PC-9 (cell line): ENCODE data around the gene KCNT2. TPM values are rescaled to one million over a fixed set of nuclear protein-coding genes. Genes with fewer than 3 reads are reported as not detected.

ENCODE experiments used
- BruUV-seq: library from RNA; stranded (reverse); fragments of 400-500 nt; replicated peaks from 2 replicates; lab custom pipeline; 2021; lab: Mats Ljungman, UMichigan
- CTCF ChIA-PET: fragments of 300-600 bp; sonication (Branson Sonifier 250); formaldehyde crosslinking; loops from one replicate; lab custom pipeline; 2022; ENCODE audit warnings: antibody characterized with exemption; lab: Charles Lee
- POLR2A ChIA-PET: fragments of 300-600 bp; sonication (Branson Sonifier 250); formaldehyde crosslinking; loops from one replicate; lab custom pipeline; 2022; ENCODE audit warnings: antibody characterized with exemption; ENCODE audit not compliant: unreplicated experiment; lab: Charles Lee
- DNase-seq, 2 experiments: peaks; one replicate each; pipeline versions ENCODE4 v3.0.0 to v3.0.0-alpha.2; 2015 to 2022; ENCODE audit warnings: mixed read lengths in 1 of 2
- H2AFZ ChIP-seq: fragments of 200-600 bp; sonication (generic); 2 replicates; pipeline ENCODE4 v1.8.1; 2017; ENCODE audit warnings: antibody characterized with exemption
- H3F3A ChIP-seq: fragments of 200-600 bp; sonication (generic); 2 replicates; pipeline ENCODE4 v1.8.1; 2017; ENCODE audit warnings: antibody characterized with exemption, mild to moderate bottlenecking, low read depth; ENCODE audit not compliant: insufficient read depth
- H3K27ac ChIP-seq: fragments of 200-600 bp; sonication (generic); 2 replicates; pipeline ENCODE4 v1.6.1; 2016; ENCODE audit warnings: mixed run types
- H3K27me3 ChIP-seq: fragments of 200-600 bp; sonication (generic); 2 replicates; pipeline ENCODE4 v1.6.1; 2016; ENCODE audit warnings: low read depth, mixed run types; ENCODE audit not compliant: insufficient read depth
- H3K36me3 ChIP-seq: fragments of 200-600 bp; sonication (generic); 2 replicates; pipeline ENCODE4 v1.6.1; 2016; ENCODE audit warnings: low read depth, mixed run types
- H3K4me1 ChIP-seq: fragments of 200-600 bp; sonication (generic); replicated peaks from 2 replicates; pipeline ENCODE4 v1.6.1; 2016; ENCODE audit warnings: mixed run types; ENCODE audit not compliant: insufficient read depth
- H3K4me2 ChIP-seq: fragments of 200-600 bp; sonication (generic); 2 replicates; pipeline ENCODE4 v1.6.1; 2017; ENCODE audit warnings: mixed run types
- H3K4me3 ChIP-seq: fragments of 200-600 bp; sonication (generic); 2 replicates; pipeline ENCODE4 v1.6.1; 2016; ENCODE audit warnings: mixed run types
- H3K79me2 ChIP-seq: fragments of 200-600 bp; sonication (generic); 2 replicates; pipeline ENCODE4 v1.6.1; 2017; ENCODE audit warnings: low read depth, mixed run types
- H3K9me2 ChIP-seq: fragments of 200-600 bp; sonication (generic); 2 replicates; pipeline ENCODE4 v1.8.1; 2017; ENCODE audit warnings: mild to moderate bottlenecking; ENCODE audit not compliant: insufficient read depth
- H3K9me3 ChIP-seq: fragments of 200-600 bp; sonication (generic); 2 replicates; pipeline ENCODE4 v1.8.1; 2016; ENCODE audit warnings: low read depth; ENCODE audit not compliant: insufficient read depth
- H4K20me1 ChIP-seq: fragments of 200-600 bp; sonication (generic); 2 replicates; pipeline ENCODE4 v1.8.1; 2017; ENCODE audit not compliant: insufficient read depth
- CTCF ChIP-seq: fragments of 200-600 bp; sonication (generic); conservative IDR thresholded peaks from 2 replicates; pipeline ENCODE4 v1.6.1; 2017; ENCODE audit warnings: mixed run types, antibody characterized with exemption, mild to moderate bottlenecking, moderate library complexity
- EZH2 ChIP-seq: fragments of 200-600 bp; sonication (generic); IDR thresholded peaks from 2 replicates; pipeline ENCODE4 v1.8.0; 2017; ENCODE audit warnings: antibody characterized with exemption, low read depth
- intact Hi-C: fragments of 100-400 bp; cut with micrococcal nuclease; formaldehyde crosslinking; loops from one replicate; pipeline ENCODE4 v1.10.0; 2022; ENCODE audit not compliant: unreplicated experiment
- total RNA-seq: library from RNA; stranded (reverse); gene quantifications from 2 replicates; pipeline ENCODE4 v1.2.3, GENCODE V29; 2021

Gene KCNT2
- total RNA-seq, 1 experiment from 2014 or later = 0.90 TPM

- Histone ChIP-seq H3K36me3 (no peaks in the 10 kb centered on the region), H4K20me1 (no peaks in the 10 kb centered on the region), H3K27ac (no peak overlapping the region), H3K9me2 (no peaks in the 10 kb centered on the region), H3K27me3 (no peaks in the 10 kb centered on the region), H3K9me3 (no peaks in the 10 kb centered on the region), H2AFZ (no peak overlapping the region), H3K79me2 (no peaks in the 10 kb centered on the region), H3K4me2 (no peak overlapping the region), H3F3A (no peaks in the 10 kb centered on the region), H3K4me3 (no peak overlapping the region), H3K4me1 (no peaks in the 10 kb centered on the region)
- no peak for TF ChIP-seq EZH2
- no peak for TF ChIP-seq CTCF
- BruUV-seq = no TSS peak
- POLR2A ChIA-PET = no interaction called here
- intact Hi-C loops = no loop called here
- no peak for DNase-seq
- CTCF ChIA-PET = no interaction called here
Observed at GRCh38 chr1:196425513-196425912, 182.7 kb downstream of the KCNT2 start.

DNA sequence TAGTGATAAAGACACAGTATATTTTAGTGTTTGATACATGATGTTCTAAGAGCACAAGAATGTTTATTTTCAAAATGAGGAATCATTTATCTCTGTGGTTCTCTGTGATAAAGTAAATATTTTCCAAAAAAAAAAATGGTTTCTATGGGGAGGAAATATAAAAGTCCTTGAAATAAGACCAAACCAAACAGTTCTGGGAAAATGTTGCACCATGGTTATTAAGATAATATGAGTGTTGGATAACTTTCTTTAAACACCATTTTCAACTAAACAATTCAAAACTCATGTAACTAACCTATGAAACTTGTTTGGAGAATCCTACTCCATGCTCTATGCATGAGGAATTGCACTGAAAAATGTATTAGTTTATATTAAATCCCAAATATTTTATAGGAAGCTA lies 184.6 kb downstream of the KCNT2 start:
- no peaks in the 10 kb centered on the region for H3K4me1 ChIP-seq
- ChIA-PET CTCF (no interaction called here), POLR2A (no interaction called here)
- H3K36me3 ChIP-seq = no peaks in the 10 kb centered on the region
- no peak for TF ChIP-seq EZH2
- H4K20me1 ChIP-seq = no peaks in the 10 kb centered on the region
- intact Hi-C loops = no loop called here
- DNase-seq = no peak
- H3K27me3 ChIP-seq = no peaks in the 10 kb centered on the region
- H3K79me2 ChIP-seq = no peaks in the 10 kb centered on the region
- no peak overlapping the region for H3K4me2 ChIP-seq
- H2AFZ ChIP-seq = no peak overlapping the region
- BruUV-seq = no TSS peak
- no peaks in the 10 kb centered on the region for H3K9me3 ChIP-seq
- no peak overlapping the region for H3K27ac ChIP-seq
- no peak overlapping the region for H3K4me3 ChIP-seq
- H3K9me2 ChIP-seq = no peaks in the 10 kb centered on the region
- no peaks in the 10 kb centered on the region for H3F3A ChIP-seq

GRCh38 chr1:196418772-196419171 lies 189.5 kb downstream of the KCNT2 start:
- H3K9me3 ChIP-seq = no peaks in the 10 kb centered on the region; the same call in 1 of the 2 replicates
- CTCF ChIA-PET = no interaction called here
- no peak overlapping the region for H3K27ac ChIP-seq
- POLR2A ChIA-PET = no interaction called here
- no peak overlapping the region for H3K4me2 ChIP-seq
- H3K4me1 ChIP-seq = no peaks in the 10 kb centered on the region
- H3K4me3 ChIP-seq = no peak overlapping the region
- BruUV-seq = no TSS peak
- no peak for DNase-seq
- H3K79me2 ChIP-seq = no peaks in the 10 kb centered on the region
- no peaks in the 10 kb centered on the region for H3K9me2 ChIP-seq
- TF ChIP-seq CTCF (no peak), EZH2 (no peak)
- H3K36me3 ChIP-seq = no peaks in the 10 kb centered on the region
- no peaks in the 10 kb centered on the region for H3F3A ChIP-seq
- H3K27me3 ChIP-seq = no peaks in the 10 kb centered on the region
- H2AFZ ChIP-seq = no peak overlapping the region
- intact Hi-C loops = no loop called here
- no peaks in the 10 kb centered on the region for H4K20me1 ChIP-seq

- CTCF ChIA-PET = no interaction called here
Observed at GRCh38 chr1:196415978-196416377, 192.3 kb downstream of the KCNT2 start.

More at GRCh38 chr1:196415978-196416377, 192.3 kb downstream of the KCNT2 start:
- Histone ChIP-seq H2AFZ (no peak overlapping the region), H3K9me3 (no peaks in the 10 kb centered on the region; the same call in 1 of the 2 replicates), H3K9me2 (no peaks in the 10 kb centered on the region), H3K27ac (no peak overlapping the region), H3K79me2 (no peaks in the 10 kb centered on the region), H3K27me3 (no peaks in the 10 kb centered on the region), H3F3A (no peaks in the 10 kb centered on the region), H3K4me2 (no peak overlapping the region), H3K4me3 (no peak overlapping the region), H4K20me1 (no peaks in the 10 kb centered on the region; the same call in 1 of the 2 replicates), H3K36me3 (no peaks in the 10 kb centered on the region), H3K4me1 (no peaks in the 10 kb centered on the region)
- DNase-seq = no peak
- POLR2A ChIA-PET = no interaction called here
- intact Hi-C loops = no loop called here
- no TSS peak for BruUV-seq
- TF ChIP-seq CTCF (no peak), EZH2 (no peak)
